SK-N-SH treated with all-trans-retinoic acid at 6 μM for 48 hours (cell line): ENCODE data around the gene ZNF333.

Experiments used
- ATAC-seq: fragments of 200-7000 bp; cut with Tn5 transposase; 3 replicates; pipeline ENCODE4 v1.9.1; 2020; ENCODE audit warnings: mild to moderate bottlenecking, moderate library complexity
- BACH2 ChIP-seq: fragments of 250-450 bp; sonication (Bioruptor Pico); IDR thresholded peaks from 2 replicates; pipeline ENCODE4 v1.9.0; 2021; ENCODE audit warnings: mild to moderate bottlenecking, borderline replicate concordance
- ESRRG ChIP-seq: fragments of 250-450 bp; sonication (Bioruptor Pico); IDR thresholded peaks from 2 replicates; pipeline ENCODE4 v1.6.1; 2021; ENCODE audit warnings: mild to moderate bottlenecking
- GLIS3 ChIP-seq: fragments of 250-450 bp; sonication (Bioruptor Pico); IDR thresholded peaks from 2 replicates; pipeline ENCODE4 v1.5.0; 2020; ENCODE audit warnings: mild to moderate bottlenecking, moderate library complexity
- ISL1 ChIP-seq: fragments of 250-450 bp; sonication (Bioruptor Pico); IDR thresholded peaks from 2 replicates; pipeline ENCODE4 v2.1.2; 2022; ENCODE audit warnings: mild to moderate bottlenecking, moderate library complexity
- OSR1 ChIP-seq: fragments of 250-450 bp; sonication (Bioruptor Pico); IDR thresholded peaks from 2 replicates; pipeline ENCODE4 v1.8.0; 2022; ENCODE audit warnings: moderate library complexity, mild to moderate bottlenecking, inconsistent platforms
- RARB ChIP-seq: fragments of 250-450 bp; sonication (Bioruptor Pico); IDR thresholded peaks from 2 replicates; pipeline ENCODE4 v1.8.0; 2021; ENCODE audit warnings: mild to moderate bottlenecking, moderate library complexity
- SNAI2 ChIP-seq: fragments of 250-450 bp; sonication (Bioruptor Pico); IDR thresholded peaks from 2 replicates; pipeline ENCODE4 v1.5.0; 2020; ENCODE audit warnings: mild to moderate bottlenecking, moderate library complexity
- TCF4 ChIP-seq: fragments of 250-450 bp; sonication (Bioruptor Pico); IDR thresholded peaks from 2 replicates; pipeline ENCODE4 v1.8.0; 2021; ENCODE audit warnings: mild to moderate bottlenecking, moderate library complexity, borderline replicate concordance
- TOX ChIP-seq: fragments of 250-450 bp; sonication (Bioruptor Pico); IDR thresholded peaks from 2 replicates; pipeline ENCODE4 v1.8.0; 2021; ENCODE audit warnings: mild to moderate bottlenecking, moderate library complexity, borderline replicate concordance
- ZC3H10 ChIP-seq: fragments of 250-450 bp; sonication (Bioruptor Pico); IDR thresholded peaks from 2 replicates; pipeline ENCODE4 v1.5.1; 2021; ENCODE audit warnings: mild to moderate bottlenecking, moderate library complexity
- ZFP3 ChIP-seq: fragments of 250-450 bp; sonication (Bioruptor Pico); IDR thresholded peaks from 2 replicates; pipeline ENCODE4 v1.5.0; 2020; ENCODE audit warnings: mild to moderate bottlenecking, moderate library complexity
- ZFP30 ChIP-seq: fragments of 450-650 bp; formaldehyde crosslinking; IDR thresholded peaks from 2 replicates; pipeline ENCODE4 v1.5.0; 2022; ENCODE audit warnings: mild to moderate bottlenecking, moderate library complexity
- ZNF565 ChIP-seq: fragments of 450-650 bp; formaldehyde crosslinking; conservative IDR thresholded peaks from 2 replicates; pipeline ENCODE4 v1.5.0; 2020; ENCODE audit warnings: low read depth, mild to moderate bottlenecking, moderate library complexity
- ZNF70 ChIP-seq: fragments of 450-650 bp; formaldehyde crosslinking; IDR thresholded peaks from 2 replicates; pipeline ENCODE4 v1.5.0; 2020; ENCODE audit warnings: mild to moderate bottlenecking, moderate library complexity
- ZNF8 ChIP-seq: fragments of 450-650 bp; formaldehyde crosslinking; IDR thresholded peaks from 2 replicates; pipeline ENCODE4 v1.5.0; 2020; ENCODE audit warnings: mild to moderate bottlenecking, moderate library complexity
- TF ChIP-seq, protein P1 (sequence below): fragments of 250-450 bp; sonication (Bioruptor Pico); IDR thresholded peaks from 2 replicates; pipeline ENCODE4 v1.8.0; 2020; ENCODE audit warnings: mild to moderate bottlenecking, moderate library complexity, borderline replicate concordance
- TF ChIP-seq, protein P2 (sequence below): fragments of 250-450 bp; sonication (Bioruptor Pico); IDR thresholded peaks from 2 replicates; pipeline ENCODE4 v1.5.0; 2020; ENCODE audit warnings: mild to moderate bottlenecking, moderate library complexity
- TF ChIP-seq, protein P3 (sequence below): fragments of 250-450 bp; sonication (Bioruptor Pico); IDR thresholded peaks from 2 replicates; pipeline ENCODE4 v1.5.1; 2021; ENCODE audit warnings: mild to moderate bottlenecking, moderate library complexity
- TF ChIP-seq, protein P4 (sequence below): fragments of 250-450 bp; sonication (Bioruptor Pico); IDR thresholded peaks from 2 replicates; pipeline ENCODE4 v1.8.0; 2021; ENCODE audit warnings: low read depth, mild to moderate bottlenecking, moderate library complexity, borderline replicate concordance

The ZNF333 gene

GRCh38 chr19:14769201-14769600 is 79.4 kb downstream of the ZNF333 start (continued):
- TF ChIP-seq, protein P1, sequence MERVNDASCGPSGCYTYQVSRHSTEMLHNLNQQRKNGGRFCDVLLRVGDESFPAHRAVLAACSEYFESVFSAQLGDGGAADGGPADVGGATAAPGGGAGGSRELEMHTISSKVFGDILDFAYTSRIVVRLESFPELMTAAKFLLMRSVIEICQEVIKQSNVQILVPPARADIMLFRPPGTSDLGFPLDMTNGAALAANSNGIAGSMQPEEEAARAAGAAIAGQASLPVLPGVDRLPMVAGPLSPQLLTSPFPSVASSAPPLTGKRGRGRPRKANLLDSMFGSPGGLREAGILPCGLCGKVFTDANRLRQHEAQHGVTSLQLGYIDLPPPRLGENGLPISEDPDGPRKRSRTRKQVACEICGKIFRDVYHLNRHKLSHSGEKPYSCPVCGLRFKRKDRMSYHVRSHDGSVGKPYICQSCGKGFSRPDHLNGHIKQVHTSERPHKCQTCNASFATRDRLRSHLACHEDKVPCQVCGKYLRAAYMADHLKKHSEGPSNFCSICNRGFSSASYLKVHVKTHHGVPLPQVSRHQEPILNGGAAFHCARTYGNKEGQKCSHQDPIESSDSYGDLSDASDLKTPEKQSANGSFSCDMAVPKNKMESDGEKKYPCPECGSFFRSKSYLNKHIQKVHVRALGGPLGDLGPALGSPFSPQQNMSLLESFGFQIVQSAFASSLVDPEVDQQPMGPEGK (CRISPR knock-in tag) = no peak
- no peak for TF ChIP-seq ZNF70 (CRISPR knock-in tag)
- TF ChIP-seq GLIS3 (CRISPR knock-in tag) = no peak
- no peak for TF ChIP-seq SNAI2
- TF ChIP-seq, all 23 proteins: peak for 0

DNA sequence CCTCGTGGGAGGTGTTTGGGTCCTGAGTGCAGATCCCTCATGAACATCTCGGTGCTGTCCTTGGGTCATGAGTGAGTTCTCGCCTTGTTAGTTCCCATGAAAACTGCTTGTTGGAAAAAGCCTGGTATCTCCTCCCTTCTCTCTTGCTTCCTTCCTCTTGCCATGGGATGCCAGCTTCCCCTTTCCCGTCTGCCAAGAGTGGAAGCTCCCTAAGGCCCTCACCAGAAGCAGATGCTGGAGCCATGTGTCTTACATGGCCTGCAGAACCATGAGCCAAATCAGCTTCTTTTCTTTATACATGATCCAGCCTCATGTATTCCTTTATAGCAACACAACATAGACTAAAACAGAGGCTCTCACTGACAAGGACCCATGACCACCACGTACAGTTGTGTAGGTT is 80.3 kb downstream of the ZNF333 start:
- no peak for TF ChIP-seq RARB (CRISPR knock-in tag)
- TF ChIP-seq, protein P2, sequence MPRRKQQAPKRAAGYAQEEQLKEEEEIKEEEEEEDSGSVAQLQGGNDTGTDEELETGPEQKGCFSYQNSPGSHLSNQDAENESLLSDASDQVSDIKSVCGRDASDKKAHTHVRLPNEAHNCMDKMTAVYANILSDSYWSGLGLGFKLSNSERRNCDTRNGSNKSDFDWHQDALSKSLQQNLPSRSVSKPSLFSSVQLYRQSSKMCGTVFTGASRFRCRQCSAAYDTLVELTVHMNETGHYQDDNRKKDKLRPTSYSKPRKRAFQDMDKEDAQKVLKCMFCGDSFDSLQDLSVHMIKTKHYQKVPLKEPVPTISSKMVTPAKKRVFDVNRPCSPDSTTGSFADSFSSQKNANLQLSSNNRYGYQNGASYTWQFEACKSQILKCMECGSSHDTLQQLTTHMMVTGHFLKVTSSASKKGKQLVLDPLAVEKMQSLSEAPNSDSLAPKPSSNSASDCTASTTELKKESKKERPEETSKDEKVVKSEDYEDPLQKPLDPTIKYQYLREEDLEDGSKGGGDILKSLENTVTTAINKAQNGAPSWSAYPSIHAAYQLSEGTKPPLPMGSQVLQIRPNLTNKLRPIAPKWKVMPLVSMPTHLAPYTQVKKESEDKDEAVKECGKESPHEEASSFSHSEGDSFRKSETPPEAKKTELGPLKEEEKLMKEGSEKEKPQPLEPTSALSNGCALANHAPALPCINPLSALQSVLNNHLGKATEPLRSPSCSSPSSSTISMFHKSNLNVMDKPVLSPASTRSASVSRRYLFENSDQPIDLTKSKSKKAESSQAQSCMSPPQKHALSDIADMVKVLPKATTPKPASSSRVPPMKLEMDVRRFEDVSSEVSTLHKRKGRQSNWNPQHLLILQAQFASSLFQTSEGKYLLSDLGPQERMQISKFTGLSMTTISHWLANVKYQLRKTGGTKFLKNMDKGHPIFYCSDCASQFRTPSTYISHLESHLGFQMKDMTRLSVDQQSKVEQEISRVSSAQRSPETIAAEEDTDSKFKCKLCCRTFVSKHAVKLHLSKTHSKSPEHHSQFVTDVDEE (CRISPR knock-in tag) = no peak
- no peak for TF ChIP-seq ZNF70 (CRISPR knock-in tag)
- TF ChIP-seq TCF4 (CRISPR knock-in tag) = no peak
- no peak for TF ChIP-seq ISL1 (CRISPR knock-in tag)
- TF ChIP-seq ZFP30 = no peak
- no peak for TF ChIP-seq ZNF565 (CRISPR knock-in tag)
- no peak for TF ChIP-seq OSR1
- no peak for TF ChIP-seq ZC3H10
- no peak for TF ChIP-seq ESRRG
- TF ChIP-seq, protein P3, sequence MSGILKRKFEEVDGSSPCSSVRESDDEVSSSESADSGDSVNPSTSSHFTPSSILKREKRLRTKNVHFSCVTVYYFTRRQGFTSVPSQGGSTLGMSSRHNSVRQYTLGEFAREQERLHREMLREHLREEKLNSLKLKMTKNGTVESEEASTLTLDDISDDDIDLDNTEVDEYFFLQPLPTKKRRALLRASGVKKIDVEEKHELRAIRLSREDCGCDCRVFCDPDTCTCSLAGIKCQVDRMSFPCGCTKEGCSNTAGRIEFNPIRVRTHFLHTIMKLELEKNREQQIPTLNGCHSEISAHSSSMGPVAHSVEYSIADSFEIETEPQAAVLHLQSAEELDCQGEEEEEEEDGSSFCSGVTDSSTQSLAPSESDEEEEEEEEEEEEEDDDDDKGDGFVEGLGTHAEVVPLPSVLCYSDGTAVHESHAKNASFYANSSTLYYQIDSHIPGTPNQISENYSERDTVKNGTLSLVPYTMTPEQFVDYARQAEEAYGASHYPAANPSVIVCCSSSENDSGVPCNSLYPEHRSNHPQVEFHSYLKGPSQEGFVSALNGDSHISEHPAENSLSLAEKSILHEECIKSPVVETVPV (CRISPR knock-in tag) = no peak
- no peak for TF ChIP-seq GLIS3 (CRISPR knock-in tag)
- no peak for TF ChIP-seq ZNF8 (CRISPR knock-in tag)
- TF ChIP-seq, all 23 proteins: peak for 0
- no peak for ATAC-seq

GRCh38 chr19:14770944-14771839 is 81.3 kb downstream of the ZNF333 start:
- no peak for ATAC-seq
- TF ChIP-seq, protein P4, sequence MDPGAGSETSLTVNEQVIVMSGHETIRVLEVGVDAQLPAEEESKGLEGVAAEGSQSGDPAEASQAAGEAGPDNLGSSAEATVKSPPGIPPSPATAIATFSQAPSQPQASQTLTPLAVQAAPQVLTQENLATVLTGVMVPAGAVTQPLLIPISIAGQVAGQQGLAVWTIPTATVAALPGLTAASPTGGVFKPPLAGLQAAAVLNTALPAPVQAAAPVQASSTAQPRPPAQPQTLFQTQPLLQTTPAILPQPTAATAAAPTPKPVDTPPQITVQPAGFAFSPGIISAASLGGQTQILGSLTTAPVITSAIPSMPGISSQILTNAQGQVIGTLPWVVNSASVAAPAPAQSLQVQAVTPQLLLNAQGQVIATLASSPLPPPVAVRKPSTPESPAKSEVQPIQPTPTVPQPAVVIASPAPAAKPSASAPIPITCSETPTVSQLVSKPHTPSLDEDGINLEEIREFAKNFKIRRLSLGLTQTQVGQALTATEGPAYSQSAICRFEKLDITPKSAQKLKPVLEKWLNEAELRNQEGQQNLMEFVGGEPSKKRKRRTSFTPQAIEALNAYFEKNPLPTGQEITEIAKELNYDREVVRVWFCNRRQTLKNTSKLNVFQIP = no peak

DNA sequence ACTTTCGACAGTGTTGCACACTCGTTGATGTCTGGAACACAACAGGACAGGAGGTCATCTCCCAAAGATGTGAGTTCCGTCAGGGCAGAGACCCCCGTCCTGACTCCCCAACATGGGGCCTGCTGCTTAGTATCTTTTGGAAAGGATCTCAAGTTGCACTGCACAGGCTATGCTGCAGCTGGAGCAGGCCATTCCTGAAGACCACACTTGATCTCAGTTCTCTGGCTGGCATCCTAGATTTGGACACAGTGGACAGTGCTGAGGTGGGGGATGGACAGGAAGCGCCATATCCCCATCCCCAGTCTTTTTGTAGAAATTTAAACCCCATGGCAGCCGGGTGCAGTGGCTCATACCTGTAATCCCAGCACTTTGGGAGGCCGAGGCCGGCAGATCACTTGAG is 82.6 kb downstream of the ZNF333 start:
- TF ChIP-seq ZNF8 (CRISPR knock-in tag) (no peak), ZFP30 (no peak), ZFP3 (CRISPR knock-in tag) (no peak), ZC3H10 (no peak), TOX (CRISPR knock-in tag) (no peak), ESRRG (no peak), GLIS3 (CRISPR knock-in tag) (no peak), BACH2 (no peak)
- TF ChIP-seq, protein P3 (CRISPR knock-in tag) = no peak
- TF ChIP-seq, protein P2 (CRISPR knock-in tag) = no peak
- no peak for ATAC-seq
